HepG2 (cell line): ENCODE data around the gene GNA12. TPM values are rescaled to one million over a fixed set of nuclear protein-coding genes. Genes with fewer than 3 reads are reported as not detected.
"Not testable (repeated sequence)": the region's sequence is repeated elsewhere in the genome, so short reads cannot be mapped to it uniquely, and the experiment has no call there.

Experiments used
- ATAC-seq: fragments of 200-7000 bp; cut with Tn5 transposase; 3 replicates; pipeline ENCODE4 v1.9.1; 2020; ENCODE audit warnings: mild to moderate bottlenecking, moderate library complexity
- BruUV-seq: library from RNA; stranded (reverse); fragments of 400-500 nt; replicated peaks from 2 replicates; lab custom pipeline; 2021; lab: Mats Ljungman, UMichigan
- CTCF ChIA-PET: fragments of 300-600 bp; formaldehyde crosslinking; extraction: SDS; loops from one replicate; lab custom pipeline; 2021; ENCODE audit warnings: low total read pairs, inconsistent platforms, low intra/inter-chr PET ratio; lab: Yijun Ruan, JAX
- POLR2A ChIA-PET: fragments of 350-600 bp; sonication (Branson Sonifier 250); formaldehyde crosslinking; loops from one replicate; lab custom pipeline; 2020; ENCODE audit warnings: antibody characterized with exemption, inconsistent platforms; lab: Yijun Ruan, JAX
- DNase-seq: peaks from one replicate; pipeline ENCODE4 v3.0.0-alpha.2; 2015; ENCODE audit warnings: low spot score
- FAIRE-seq: peaks from 3 replicates; lab custom pipeline; 2011; peaks lifted over from hg19 to GRCh38; lab: Jason Lieb, UNC
- H2AFZ ChIP-seq: one replicate; pipeline ENCODE4 v1.6.1; 2011; ENCODE audit warnings: low read length, inconsistent platforms
- H3K27ac ChIP-seq: fragments of 300-600 bp; 3 replicates; pipeline ENCODE4 v1.8.0; 2011; ENCODE audit warnings: mixed run types, mild to moderate bottlenecking, mixed read lengths, low read length, inconsistent platforms; ENCODE audit not compliant: insufficient read depth; ENCODE audit errors: extremely low read length
- H3K27me3 ChIP-seq, 2 experiments: fragments of 200-600 bp in 1 of 2; 2 replicates in 1 of 2; 3 replicates in 1 of 2; pipeline versions ENCODE4 v1.6.0 to v1.8.0; 2011; ENCODE audit warnings: low read length in 2 of 2, mild to moderate bottlenecking in 2 of 2, moderate library complexity in 2 of 2, inconsistent platforms in 1 of 2; ENCODE audit not compliant: insufficient read depth in 2 of 2, control insufficient read depth in 1 of 2
- H3K36me3 ChIP-seq, 2 experiments: fragments of 200-600 bp in 1 of 2; replicated peaks in 1 of 2; 2 replicates in 1 of 2; 3 replicates in 1 of 2; pipeline versions ENCODE4 v1.5.1 to v1.8.0; 2011; ENCODE audit warnings: low read length in 2 of 2, inconsistent platforms in 1 of 2; ENCODE audit not compliant: insufficient read depth in 2 of 2, control insufficient read depth in 1 of 2
- H3K4me1 ChIP-seq: 2 replicates; pipeline ENCODE4 v1.5.1; 2012; ENCODE audit warnings: low read length, inconsistent platforms; ENCODE audit not compliant: insufficient read depth
- H3K4me2 ChIP-seq: 2 replicates; pipeline ENCODE4 v1.6.0; 2011; ENCODE audit warnings: low read depth, low read length, inconsistent platforms
- H3K4me3 ChIP-seq, 3 experiments: fragments of 200-600 bp in 1 of 3; sonication (generic), shearing (Covaris generic) in 1 of 3; replicated peaks in 1 of 3; 2 replicates each; pipeline ENCODE4 v1.5.1; 2011 to 2016; ENCODE audit warnings: low read length in 3 of 3, inconsistent platforms in 2 of 3, low read depth in 2 of 3, mild to moderate bottlenecking in 2 of 3, control low read depth in 1 of 3, mixed read lengths in 1 of 3; ENCODE audit not compliant: insufficient read depth in 1 of 3
- H3K79me2 ChIP-seq: one replicate; pipeline ENCODE4 v1.6.1; 2011; ENCODE audit warnings: low read length, inconsistent platforms; ENCODE audit not compliant: insufficient read depth
- H3K9ac ChIP-seq: 2 replicates; pipeline ENCODE4 v1.6.0; 2011; ENCODE audit warnings: mild to moderate bottlenecking, low read depth, low read length, inconsistent platforms; ENCODE audit not compliant: insufficient read depth
- H3K9me3 ChIP-seq: 2 replicates; pipeline ENCODE4 v1.5.1; 2012; ENCODE audit warnings: mild to moderate bottlenecking, low read length
- H4K20me1 ChIP-seq: 2 replicates; pipeline ENCODE4 v1.6.0; 2011; ENCODE audit warnings: inconsistent platforms, mild to moderate bottlenecking, low read length, moderate library complexity; ENCODE audit not compliant: insufficient read depth
- FOXA1 ChIP-seq, 2 experiments: fragments of 450-650 bp in 1 of 2; sonication (generic) in 1 of 2; formaldehyde crosslinking in 1 of 2; IDR thresholded peaks; 2 replicates each; pipeline versions ENCODE4 v1.4.0 to v1.6.1; 2016 to 2020; ENCODE audit warnings: missing genetic modification reagents in 1 of 2
- GABPA ChIP-seq, 2 experiments: IDR thresholded peaks; 2 replicates each; pipeline ENCODE4 v1.6.1; 2011 to 2016; ENCODE audit warnings: low read depth in 2 of 2, low read length in 1 of 2, missing biosample characterization in 1 of 2, missing genetic modification characterization in 1 of 2
- KDM2A ChIP-seq: sonication (generic); formaldehyde crosslinking; IDR thresholded peaks from 2 replicates; pipeline ENCODE4 v1.4.0; 2020; ENCODE audit warnings: low read depth, missing genetic modification reagents, borderline replicate concordance
- LCORL ChIP-seq, 2 experiments: fragments of 450-650 bp in 1 of 2; sonication (generic) in 1 of 2; formaldehyde crosslinking in 1 of 2; IDR thresholded peaks; 2 replicates each; pipeline versions ENCODE4 v1.5.0 to v1.6.1; 2017 to 2020; ENCODE audit warnings: antibody characterized with exemption in 1 of 2, missing genetic modification reagents in 1 of 2
- NCOA2 ChIP-seq: sonication (generic); formaldehyde crosslinking; IDR thresholded peaks from 2 replicates; pipeline ENCODE4 v1.8.0; 2022; ENCODE audit warnings: inconsistent platforms
- PITX1 ChIP-seq: sonication (generic); formaldehyde crosslinking; IDR thresholded peaks from 2 replicates; pipeline ENCODE4 v1.5.1; 2020; ENCODE audit warnings: mild to moderate bottlenecking, missing genetic modification reagents
- SALL1 ChIP-seq: sonication (generic); formaldehyde crosslinking; IDR thresholded peaks from 2 replicates; pipeline ENCODE4 v1.8.0; 2022; ENCODE audit warnings: mild to moderate bottlenecking, missing genetic modification reagents
- SP5 ChIP-seq: IDR thresholded peaks from 2 replicates; pipeline ENCODE4 v1.6.1; 2016; ENCODE audit warnings: low read depth, borderline replicate concordance
- ZFX ChIP-seq: sonication (generic); formaldehyde crosslinking; IDR thresholded peaks from 2 replicates; pipeline ENCODE4 v1.4.0; 2020; ENCODE audit warnings: mild to moderate bottlenecking, low read depth, missing genetic modification reagents, moderate library complexity
- ZNF800 ChIP-seq: sonication (generic); formaldehyde crosslinking; IDR thresholded peaks from 2 replicates; pipeline ENCODE4 v1.4.0; 2020; ENCODE audit warnings: missing genetic modification reagents
- ZNF891 ChIP-seq: sonication (generic); formaldehyde crosslinking; IDR thresholded peaks from 2 replicates; pipeline ENCODE4 v1.5.0; 2020; ENCODE audit warnings: mild to moderate bottlenecking, missing genetic modification reagents
- WGBS: methylation state at CpG from one replicate; pipeline ENCODE4 v1.1.6; 2017; ENCODE audit warnings: low lambda C conversion rate; 5-methylcytosine and 5-hydroxymethylcytosine counted together
- in situ Hi-C: cut with HindIII; loops from 2 replicates; pipeline ENCODE4 v1.10.0; 2017; ENCODE audit warnings: low pct_unique_long_range_greater_than_20kb; ENCODE audit not compliant: extremely low pct_ligation_motif_present
- intact Hi-C: fragments of 100-400 bp; cut with micrococcal nuclease; formaldehyde crosslinking; loops from one replicate; pipeline ENCODE4 v1.10.0; 2022; ENCODE audit not compliant: unreplicated experiment
- polyA plus RNA-seq, 8 experiments: library from polyadenylated mRNA; depleted of rRNA in 3 of 8; stranded (reverse) in 7 of 8; unstranded in 1 of 8; fragments of >200 nt; fragmentation: Illumina TruSeq in 4 of 8; extraction: Trizol in 4 of 8; gene quantifications; 2 replicates each; pipeline versions ENCODE4 v1.2.1 to v1.2.3, GENCODE V29; 2011 to 2016; ENCODE audit warnings: low read depth in 4 of 8, missing spikeins in 1 of 8, mixed read lengths in 1 of 8; ENCODE audit not compliant: insufficient read depth in 1 of 8
- total RNA-seq, 5 experiments: library from RNA; depleted of rRNA; stranded (reverse); fragments of >200 nt; fragmentation: Illumina TruSeq; extraction: Trizol; gene quantifications; 2 replicates each; pipeline ENCODE4 v1.2.3, GENCODE V29; 2016; ENCODE audit warnings: low read depth in 1 of 5
- TF ChIP-seq, protein P1 (sequence below): sonication (generic); formaldehyde crosslinking; IDR thresholded peaks from 2 replicates; pipeline ENCODE4 v1.5.1; 2020; ENCODE audit warnings: mild to moderate bottlenecking, missing genetic modification reagents

GNA12 gene
- total and polyA plus RNA-seq, 2 of the 13 experiments (the other 11 are each of a cell fraction or from before 2014, with no cell fraction given), result 16.2 to 50.9 TPM

DNA sequence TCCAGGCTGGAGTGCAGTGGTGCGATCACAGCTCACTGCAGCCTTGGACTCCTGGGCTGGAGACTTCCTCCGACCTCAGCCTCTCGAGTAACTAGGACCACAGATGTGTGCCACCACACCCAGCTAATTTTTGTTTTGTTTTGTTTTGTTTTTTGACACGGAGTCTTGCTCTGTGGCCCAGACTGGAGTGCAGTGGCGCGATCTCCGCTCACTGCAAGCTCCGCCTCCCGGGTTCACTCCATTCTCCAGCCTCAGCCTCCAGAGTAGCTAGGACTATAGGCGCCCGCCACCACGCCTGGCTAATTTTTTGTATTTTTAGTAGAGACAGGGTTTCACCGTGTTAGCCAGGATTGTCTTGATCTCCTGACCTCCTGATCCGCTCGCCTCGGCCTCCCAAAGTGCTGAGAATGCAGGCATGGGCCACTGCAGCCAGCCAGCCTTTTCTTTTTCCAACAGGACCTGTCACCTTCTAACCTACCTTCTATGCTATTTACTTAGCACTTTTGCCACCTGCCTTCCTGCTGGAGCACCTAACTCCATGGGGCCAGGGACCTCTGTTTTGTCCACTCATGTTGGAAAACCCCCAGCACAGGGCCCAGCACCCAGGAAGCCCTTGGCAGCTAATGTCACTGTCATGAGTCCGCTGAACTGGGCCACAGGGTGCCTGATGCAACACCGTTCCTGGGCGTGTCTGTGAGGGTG lies 150.5 kb downstream of the GNA12 start:
- H3K27ac ChIP-seq; H4K20me1 ChIP-seq; H3K36me3 ChIP-seq; H3K9me3 ChIP-seq; FAIRE-seq; CTCF ChIA-PET; H3K79me2 ChIP-seq; in situ Hi-C loops; intact Hi-C loops; BruUV-seq; TF ChIP-seq LCORL (IDR thresholded peaks at IDR 0.05); FOXA1 (IDR thresholded peaks at IDR 0.05); GABPA (IDR thresholded peaks at IDR 0.05; ENCODE audit: low read depth, low read length): not testable (repeated sequence)
- H3K9ac ChIP-seq, result peak overlapping the region; percentile 38; the same call in 1 of the 2 replicates
- ATAC-seq (peak; percentile 78), DNase-seq (peak; percentile 40)
- H3K4me3 ChIP-seq, result peak overlapping the region; percentile 32 to 58 (median 49); a peak in 5 of 6 replicates
- POLR2A ChIA-PET, result interaction anchor here (1.2 kb wide), 1 partner anchor 16 kb away, joined by 5 read pairs; no protein-coding TSS in a partner anchor
- 7% methylated on average over 17 of the region's 19 CpGs for WGBS
- peaks cover 43% of the 10 kb centered on the region for H3K4me1 ChIP-seq
- H3K4me2 ChIP-seq, result peak overlapping the region; percentile 85
- peaks cover 11 to 52% of the 10 kb centered on the region in 2 experiments for H3K27me3 ChIP-seq
- peak overlapping the region; percentile 42 for H2AFZ ChIP-seq
- TF ChIP-seq SALL1 (CRISPR knock-in tag), result peak; percentile 67
- TF ChIP-seq PITX1, result peak; percentile 60; the same call in 1 of the 2 replicates
- TF ChIP-seq LCORL (CRISPR knock-in tag; IDR thresholded peaks at IDR 0.05), result 0 out of 2 replicates have a peak, but pooled peaks have one; percentile 39
- TF ChIP-seq NCOA2 (CRISPR knock-in tag), result peak; percentile 12; the same call in 1 of the 2 replicates
- peak; percentile 63; the same call in 1 of the 2 replicates for TF ChIP-seq KDM2A
- TF ChIP-seq ZFX (CRISPR knock-in tag), result peak; percentile 60; the same call in 1 of the 2 replicates
- TF ChIP-seq ZNF800 (CRISPR knock-in tag), result 0 out of 2 replicates have a peak, but pooled peaks have one; percentile 17
- TF ChIP-seq FOXA1 (CRISPR knock-in tag; IDR thresholded peaks at IDR 0.05), result 0 out of 2 replicates have a peak, but pooled peaks have one; percentile 35
- TF ChIP-seq, protein P1, sequence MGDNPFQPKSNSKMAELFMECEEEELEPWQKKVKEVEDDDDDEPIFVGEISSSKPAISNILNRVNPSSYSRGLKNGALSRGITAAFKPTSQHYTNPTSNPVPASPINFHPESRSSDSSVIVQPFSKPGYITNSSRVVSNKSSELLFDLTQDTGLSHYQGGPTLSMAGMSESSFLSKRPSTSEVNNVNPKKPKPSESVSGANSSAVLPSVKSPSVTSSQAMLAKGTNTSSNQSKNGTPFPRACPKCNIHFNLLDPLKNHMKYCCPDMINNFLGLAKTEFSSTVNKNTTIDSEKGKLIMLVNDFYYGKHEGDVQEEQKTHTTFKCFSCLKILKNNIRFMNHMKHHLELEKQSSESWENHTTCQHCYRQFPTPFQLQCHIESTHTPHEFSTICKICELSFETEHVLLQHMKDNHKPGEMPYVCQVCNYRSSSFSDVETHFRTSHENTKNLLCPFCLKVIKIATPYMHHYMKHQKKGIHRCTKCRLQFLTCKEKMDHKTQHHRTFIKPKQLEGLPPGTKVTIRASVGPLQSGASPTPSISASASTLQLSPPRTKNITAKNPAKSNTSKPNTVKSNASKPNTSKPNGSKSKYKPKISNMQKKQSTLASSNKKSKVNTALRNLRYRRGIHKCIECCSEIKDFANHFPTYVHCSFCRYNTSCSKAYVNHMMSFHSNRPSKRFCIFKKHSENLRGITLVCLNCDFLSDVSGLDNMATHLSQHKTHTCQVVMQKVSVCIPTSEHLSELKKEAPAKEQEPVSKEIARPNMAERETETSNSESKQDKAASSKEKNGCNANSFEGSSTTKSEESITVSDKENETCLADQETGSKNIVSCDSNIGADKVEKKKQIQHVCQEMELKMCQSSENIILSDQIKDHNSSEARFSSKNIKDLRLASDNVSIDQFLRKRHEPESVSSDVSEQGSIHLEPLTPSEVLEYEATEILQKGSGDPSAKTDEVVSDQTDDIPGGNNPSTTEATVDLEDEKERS (CRISPR knock-in tag), result 0 out of 2 replicates have a peak, but pooled peaks have one; percentile 18
- peak; percentile 8; the same call in 1 of the 2 replicates for TF ChIP-seq ZNF891 (CRISPR knock-in tag)
- 0 out of 2 replicates have a peak, but pooled peaks have one; percentile 24 for TF ChIP-seq SP5 (CRISPR knock-in tag)
- TF ChIP-seq GABPA (CRISPR knock-in tag; IDR thresholded peaks at IDR 0.05; ENCODE audit: low read depth), result peak; percentile 15; the same call in 1 of the 2 replicates
